ENCODE data around the gene RNF150.

The RNF150 gene

GRCh38 chr4:141121768-141122454 is 11.4 kb downstream of the RNF150 start:
- no peak for ATAC-seq
- no peak for TF ChIP-seq ARNTL (CRISPR knock-in tag; IDR thresholded peaks at IDR 0.05; ENCODE audit: borderline replicate concordance, low read depth)
- no peak for TF ChIP-seq ZC3H10 (CRISPR knock-in tag; IDR thresholded peaks at IDR 0.05)
- no peak for TF ChIP-seq CSRNP3 (CRISPR knock-in tag; IDR thresholded peaks at IDR 0.05)
- TF ChIP-seq TCF4 (CRISPR knock-in tag; IDR thresholded peaks at IDR 0.05; ENCODE audit: borderline replicate concordance): no peak
- no peak for TF ChIP-seq GLIS3 (CRISPR knock-in tag; IDR thresholded peaks at IDR 0.05)
- TF ChIP-seq ZFP30 (CRISPR knock-in tag; IDR thresholded peaks at IDR 0.05): no peak
- TF ChIP-seq TSHZ2 (CRISPR knock-in tag; IDR thresholded peaks at IDR 0.05): no peak

- ATAC-seq: no peak; the same call in 2 of the 3 replicates
- TF ChIP-seq SNAI2 (CRISPR knock-in tag; IDR thresholded peaks at IDR 0.05) (no peak), TCF4 (CRISPR knock-in tag; IDR thresholded peaks at IDR 0.05; ENCODE audit: borderline replicate concordance) (no peak)
Observed at GRCh38 chr4:141121101-141121500, 12.2 kb downstream of the RNF150 start.

GRCh38 chr4:141120036-141120593 is 13.2 kb downstream of the RNF150 start:
- TF ChIP-seq TSHZ2 (CRISPR knock-in tag; IDR thresholded peaks at IDR 0.05) (peak; percentile 31; the same call in 1 of the 2 replicates), ISL1 (CRISPR knock-in tag; IDR thresholded peaks at IDR 0.05) (peak; percentile 41; the same call in 1 of the 2 replicates), TCF4 (CRISPR knock-in tag; IDR thresholded peaks at IDR 0.05; ENCODE audit: borderline replicate concordance) (peak; percentile 76), RARB (CRISPR knock-in tag; IDR thresholded peaks at IDR 0.05) (no peak)
- no peak for ATAC-seq

GRCh38 chr4:141119071-141119470 is 14.2 kb downstream of the RNF150 start:
- TF ChIP-seq ZNF565 (CRISPR knock-in tag; conservative IDR thresholded peaks at IDR 0.05; ENCODE audit: low read depth): no peak
- no peak for TF ChIP-seq POU6F1 (CRISPR knock-in tag; IDR thresholded peaks at IDR 0.05; ENCODE audit: borderline replicate concordance, low read depth)
- TF ChIP-seq RARB (CRISPR knock-in tag; IDR thresholded peaks at IDR 0.05): no peak
- TF ChIP-seq CREB5 (CRISPR knock-in tag; IDR thresholded peaks at IDR 0.05; ENCODE audit: low read depth): no peak
- TF ChIP-seq ZNF8 (CRISPR knock-in tag; IDR thresholded peaks at IDR 0.05): no peak
- TF ChIP-seq ZFP3 (CRISPR knock-in tag; IDR thresholded peaks at IDR 0.05): no peak
- TF ChIP-seq ARNTL (CRISPR knock-in tag; IDR thresholded peaks at IDR 0.05; ENCODE audit: borderline replicate concordance, low read depth): no peak
- no peak for TF ChIP-seq ZFP30 (CRISPR knock-in tag; IDR thresholded peaks at IDR 0.05)
- TF ChIP-seq ZNF70 (CRISPR knock-in tag; IDR thresholded peaks at IDR 0.05): no peak
- TF ChIP-seq ESRRG (CRISPR knock-in tag; IDR thresholded peaks at IDR 0.05): no peak
- no peak for TF ChIP-seq SNAI2 (CRISPR knock-in tag; IDR thresholded peaks at IDR 0.05)
- TF ChIP-seq ISL1 (CRISPR knock-in tag; IDR thresholded peaks at IDR 0.05): no peak
- no peak for TF ChIP-seq CSDC2 (CRISPR knock-in tag; IDR thresholded peaks at IDR 0.05)
- TF ChIP-seq TSHZ2 (CRISPR knock-in tag; IDR thresholded peaks at IDR 0.05): no peak
- ATAC-seq: no peak

Measured in SK-N-SH treated with all-trans-retinoic acid at 6 μM for 48 hours (cell line).